IMR-90 (cell line): ENCODE data around the gene CACNB2. TPM values are rescaled to one million over a fixed set of nuclear protein-coding genes. Genes with fewer than 3 reads are reported as not detected.

Source experiments
- ATAC-seq: fragments of 200-7000 bp; cut with Tn5 transposase; 2 replicates; pipeline ENCODE4 v1.9.1; 2020; ENCODE audit warnings: low read depth, mild to moderate bottlenecking, moderate library complexity
- BruUV-seq: library from RNA; stranded (reverse); fragments of 400-500 nt; replicated peaks from 2 replicates; lab custom pipeline; 2021; lab: Mats Ljungman, UMichigan
- CTCF ChIA-PET: fragments of 300-600 bp; formaldehyde crosslinking; extraction: SDS; loops from one replicate; lab custom pipeline; 2021; ENCODE audit warnings: antibody characterized with exemption; lab: Yijun Ruan, JAX
- POLR2A ChIA-PET: fragments of 300-600 bp; sonication (Branson Sonifier 250); formaldehyde crosslinking; loops from one replicate; lab custom pipeline; 2022; ENCODE audit warnings: antibody characterized with exemption; ENCODE audit not compliant: unreplicated experiment; lab: Charles Lee
- DNase-seq: peaks from one replicate; pipeline ENCODE4 v3.0.0; 2013
- H2AFZ ChIP-seq: replicated peaks from 2 replicates; pipeline ENCODE3; 2013; ENCODE audit warnings: low read length, mild to moderate bottlenecking; ENCODE audit not compliant: poor library complexity
- H2AK5ac ChIP-seq: 2 replicates; pipeline ENCODE4 v1.6.1; 2013; ENCODE audit warnings: low read depth, low read length, inconsistent platforms
- H2AK9ac ChIP-seq: replicated peaks from 2 replicates; pipeline ENCODE3; 2013; ENCODE audit warnings: mild to moderate bottlenecking, low read depth, low read length, moderate library complexity; ENCODE audit not compliant: poor library complexity
- H2BK120ac ChIP-seq: 2 replicates; pipeline ENCODE4 v1.6.1; 2013; ENCODE audit warnings: low read depth, low read length, inconsistent platforms
- H2BK15ac ChIP-seq: 3 replicates; pipeline ENCODE4 v1.6.1; 2013; ENCODE audit warnings: low read depth, low read length, inconsistent platforms
- H2BK20ac ChIP-seq: 2 replicates; pipeline ENCODE4 v1.6.1; 2013; ENCODE audit warnings: low read depth, mild to moderate bottlenecking, inconsistent platforms, low read length, moderate library complexity
- H2BK5ac ChIP-seq: 2 replicates; pipeline ENCODE4 v1.6.1; 2013; ENCODE audit warnings: mild to moderate bottlenecking, low read depth, low read length, inconsistent platforms; ENCODE audit not compliant: poor library complexity, severe bottlenecking
- H3K14ac ChIP-seq: replicated peaks from 2 replicates; pipeline ENCODE4 v1.6.1; 2013; ENCODE audit warnings: low read depth, low read length, inconsistent platforms
- H3K18ac ChIP-seq: 2 replicates; pipeline ENCODE4 v1.6.1; 2013; ENCODE audit warnings: low read depth, low read length, control low read depth
- H3K23ac ChIP-seq: 2 replicates; pipeline ENCODE4 v1.6.1; 2013; ENCODE audit warnings: low read depth, low read length, inconsistent platforms
- H3K27ac ChIP-seq: 2 replicates; pipeline ENCODE4 v1.5.1; 2013; ENCODE audit warnings: mild to moderate bottlenecking, control low read depth, low read length; ENCODE audit not compliant: insufficient read depth
- H3K27me3 ChIP-seq: 2 replicates; pipeline ENCODE4 v1.6.1; 2013; ENCODE audit warnings: low read length; ENCODE audit not compliant: control insufficient read depth, insufficient read depth
- H3K36me3 ChIP-seq: 2 replicates; pipeline ENCODE4 v1.6.1; 2013; ENCODE audit warnings: low read length, mixed read lengths; ENCODE audit not compliant: control insufficient read depth, insufficient read depth
- H3K4ac ChIP-seq: 2 replicates; pipeline ENCODE4 v1.6.1; 2013; ENCODE audit warnings: low read depth, low read length, inconsistent platforms
- H3K4me1 ChIP-seq: 2 replicates; pipeline ENCODE4 v1.6.1; 2013; ENCODE audit warnings: low read length, mixed read lengths; ENCODE audit not compliant: control insufficient read depth, insufficient read depth
- H3K4me2 ChIP-seq: 2 replicates; pipeline ENCODE4 v1.6.1; 2013; ENCODE audit warnings: low read depth, mild to moderate bottlenecking, control low read depth, low read length, moderate library complexity
- H3K4me3 ChIP-seq: 2 replicates; pipeline ENCODE4 v1.5.1; 2013; ENCODE audit warnings: low read depth, mild to moderate bottlenecking, control low read depth, low read length, moderate library complexity; ENCODE audit not compliant: insufficient read depth
- H3K56ac ChIP-seq: 2 replicates; pipeline ENCODE4 v1.6.1; 2013; ENCODE audit warnings: low read length, inconsistent platforms; ENCODE audit not compliant: insufficient read depth; ENCODE audit errors: extremely low read depth
- H3K79me1 ChIP-seq, 2 experiments: 2 replicates each; pipeline ENCODE4 v1.6.1; 2013; ENCODE audit warnings: low read length in 2 of 2, inconsistent platforms in 1 of 2, low read depth in 1 of 2
- H3K9ac ChIP-seq: 2 replicates; pipeline ENCODE4 v1.6.1; 2013; ENCODE audit warnings: low read depth, low read length, control low read depth
- H3K9me1 ChIP-seq: 2 replicates; pipeline ENCODE4 v1.6.1; 2013; ENCODE audit warnings: low read length, inconsistent platforms; ENCODE audit not compliant: insufficient read depth
- H3K9me3 ChIP-seq: 2 replicates; pipeline ENCODE4 v1.6.1; 2013; ENCODE audit warnings: low read length; ENCODE audit not compliant: control insufficient read depth, insufficient read depth
- H4K20me1 ChIP-seq: 2 replicates; pipeline ENCODE4 v1.6.1; 2013; ENCODE audit warnings: low read length, inconsistent platforms; ENCODE audit not compliant: insufficient read depth
- H4K5ac ChIP-seq: 2 replicates; pipeline ENCODE4 v1.6.1; 2013; ENCODE audit warnings: mild to moderate bottlenecking, low read depth, low read length, control low read depth
- H4K8ac ChIP-seq, 2 experiments: 2 replicates each; pipeline ENCODE4 v1.6.1; 2013; ENCODE audit warnings: low read depth in 2 of 2, low read length in 2 of 2, control low read depth in 1 of 2, inconsistent platforms in 1 of 2
- H4K91ac ChIP-seq: 2 replicates; pipeline ENCODE4 v1.6.1; 2013; ENCODE audit warnings: low read depth, low read length, inconsistent platforms; ENCODE audit not compliant: insufficient read depth
- CEBPB ChIP-seq: IDR thresholded peaks from 2 replicates; pipeline ENCODE4 v1.6.1; 2012; ENCODE audit warnings: low read depth, low read length, improper control_type of control experiment
- CHD1 ChIP-seq: IDR thresholded peaks from 2 replicates; pipeline ENCODE4 v1.6.1; 2012; ENCODE audit warnings: low read depth, low read length, improper control_type of control experiment
- MAFK ChIP-seq: IDR thresholded peaks from 2 replicates; pipeline ENCODE4 v1.6.1; 2012; ENCODE audit warnings: low read depth, low read length, improper control_type of control experiment
- MAZ ChIP-seq: IDR thresholded peaks from 2 replicates; pipeline ENCODE4 v1.6.1; 2012; ENCODE audit warnings: low read depth, mild to moderate bottlenecking, low read length, improper control_type of control experiment, moderate library complexity, borderline replicate concordance
- POLR2A ChIP-seq: IDR thresholded peaks from 2 replicates; pipeline ENCODE4 v1.6.1; 2012; ENCODE audit warnings: mild to moderate bottlenecking, low read depth, low read length
- RAD21 ChIP-seq: IDR thresholded peaks from 2 replicates; pipeline ENCODE4 v1.6.1; 2012; ENCODE audit warnings: low read length, improper control_type of control experiment
- RCOR1 ChIP-seq: IDR thresholded peaks from 2 replicates; pipeline ENCODE4 v1.6.1; 2012; ENCODE audit warnings: mild to moderate bottlenecking, low read length, improper control_type of control experiment; ENCODE audit not compliant: insufficient replicate concordance
- RFX5 ChIP-seq: IDR thresholded peaks from 2 replicates; pipeline ENCODE4 v1.8.0; 2012; ENCODE audit warnings: low read depth, mild to moderate bottlenecking, low read length, moderate library complexity
- SMC3 ChIP-seq: fragments of 150-350 bp; IDR thresholded peaks from 2 replicates; pipeline ENCODE4 v1.6.1; 2016; ENCODE audit warnings: low read depth, mild to moderate bottlenecking, antibody characterized with exemption, low read length, moderate library complexity
- WGBS, 2 experiments: methylation state at CpG; one replicate each; pipeline versions ENCODE4 v1.1.5 to v1.1.7; 2013; ENCODE audit warnings: missing lambda C conversion rate in 2 of 2; ENCODE audit not compliant: insufficient read length in 1 of 2; ENCODE audit errors: extremely low coverage in 2 of 2; 5-methylcytosine and 5-hydroxymethylcytosine counted together
- dilution Hi-C: fragments of 300-500 bp; cut with HindIII; formaldehyde crosslinking; loops from one replicate; pipeline ENCODE4 v1.14.3; 2018; ENCODE audit warnings: low sequenced_read_pairs; ENCODE audit not compliant: unreplicated experiment
- in situ Hi-C: fragments of 300-500 bp; cut with MboI; formaldehyde crosslinking; loops from 3 replicates; pipeline ENCODE4 v1.14.3; 2019; ENCODE audit warnings: low sequenced_read_pairs, inconsistent platforms, mixed read lengths
- intact Hi-C: fragments of 100-400 bp; cut with micrococcal nuclease; formaldehyde crosslinking; loops from 2 replicates; pipeline ENCODE4 v1.10.0; 2022
- polyA plus RNA-seq, 3 experiments: library from polyadenylated mRNA; depleted of rRNA; stranded (reverse); fragments of >200 nt; gene quantifications; 2 replicates each; pipeline ENCODE4 v1.2.3, GENCODE V29; 2012; ENCODE audit warnings: low replicate concordance in 1 of 3
- total RNA-seq: library from RNA; depleted of rRNA; stranded (reverse); fragments of >200 nt; gene quantifications from 2 replicates; pipeline ENCODE4 v1.2.3, GENCODE V29; 2012
- TF ChIP-seq, protein P1 (sequence below): fragments of 150-350 bp; IDR thresholded peaks from 2 replicates; pipeline ENCODE4 v1.6.1; 2017; ENCODE audit warnings: mild to moderate bottlenecking, antibody characterized with exemption, low read length, low read depth
- TF ChIP-seq, protein P2 (sequence below): fragments of 150-350 bp; IDR thresholded peaks from 2 replicates; pipeline ENCODE4 v1.6.1; 2016; ENCODE audit warnings: low read depth, mild to moderate bottlenecking, low read length, moderate library complexity, borderline replicate concordance
- TF ChIP-seq, protein P3 (sequence below): conservative IDR thresholded peaks from 2 replicates; pipeline ENCODE4 v1.5.1; 2012; ENCODE audit warnings: mild to moderate bottlenecking, low read depth, low read length, improper control_type of control experiment

Gene CACNB2
- total and polyA plus RNA-seq, 2 of the 4 experiments (the other 2 are of a cell fraction) = 0.36 TPM

DNA sequence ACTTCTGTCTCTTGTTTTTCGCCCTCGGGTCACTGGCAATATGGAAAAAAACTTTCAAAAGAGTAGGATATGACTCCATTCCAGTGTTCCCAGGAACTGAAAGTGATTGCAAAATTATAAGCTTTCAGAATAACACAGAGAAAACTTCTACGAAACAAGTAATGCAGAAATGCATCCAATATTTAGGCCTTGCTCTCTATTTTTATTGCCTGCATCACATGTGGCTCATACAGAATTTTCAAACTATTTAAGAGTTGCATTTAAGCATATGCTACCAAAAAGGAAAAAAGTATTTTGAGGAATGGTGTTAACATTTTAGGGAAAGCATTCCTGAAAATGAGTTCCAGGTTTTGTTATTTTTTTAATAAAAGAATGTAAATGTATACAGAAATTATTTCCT, 228.0 kb downstream of the CACNB2 start:
- Histone ChIP-seq H3K4me1 (peaks cover 9% of the 10 kb centered on the region), H3K9ac (no peak overlapping the region; the same call in 1 of the 2 replicates), H3K9me3 (no peaks in the 10 kb centered on the region), H4K8ac (peak overlapping the region in 1 of 2 experiments; percentile 6; a peak in 1 of 4 replicates), H2BK120ac (peak overlapping the region; percentile 48; the same call in 1 of the 2 replicates), H3K18ac (peak overlapping the region; percentile 66; the same call in 1 of the 2 replicates), H3K27ac (peak overlapping the region; percentile 41; the same call in 1 of the 2 replicates), H3K4me3 (no peak overlapping the region), H3K23ac (0 out of 2 replicates have a peak overlapping the region, but pooled peaks have one; percentile 20), H4K91ac (no peak overlapping the region), H3K79me1 (no peaks in the 10 kb centered on the region), H2BK5ac (peak overlapping the region; percentile 89), H3K4ac (no peak overlapping the region), H2BK15ac (no peak overlapping the region), H2AFZ (no peak overlapping the region), H3K36me3 (no peaks in the 10 kb centered on the region), H3K9me1 (no peaks in the 10 kb centered on the region; the same call in 1 of the 2 replicates), H4K5ac (no peak overlapping the region; the same call in 1 of the 2 replicates), H3K27me3 (no peaks in the 10 kb centered on the region), H2AK9ac (no peak overlapping the region), H3K56ac (no peak overlapping the region; the same call in 1 of the 2 replicates), H3K4me2 (peak overlapping the region; percentile 37; the same call in 1 of the 2 replicates), H2BK20ac (peak overlapping the region; percentile 60; the same call in 1 of the 2 replicates), H3K14ac (no peak overlapping the region), H4K20me1 (no peaks in the 10 kb centered on the region), H2AK5ac (no peak overlapping the region)
- POLR2A ChIA-PET = interaction anchor here (0.6 kb wide), 1 partner anchor 290 kb away, joined by 5 read pairs; no protein-coding TSS in a partner anchor
- TF ChIP-seq POLR2A (no peak), MAZ (no peak), MAFK (no peak), RAD21 (no peak), CHD1 (no peak), RCOR1 (no peak), SMC3 (no peak), CEBPB (no peak), RFX5 (no peak)
- TF ChIP-seq, protein P1, sequence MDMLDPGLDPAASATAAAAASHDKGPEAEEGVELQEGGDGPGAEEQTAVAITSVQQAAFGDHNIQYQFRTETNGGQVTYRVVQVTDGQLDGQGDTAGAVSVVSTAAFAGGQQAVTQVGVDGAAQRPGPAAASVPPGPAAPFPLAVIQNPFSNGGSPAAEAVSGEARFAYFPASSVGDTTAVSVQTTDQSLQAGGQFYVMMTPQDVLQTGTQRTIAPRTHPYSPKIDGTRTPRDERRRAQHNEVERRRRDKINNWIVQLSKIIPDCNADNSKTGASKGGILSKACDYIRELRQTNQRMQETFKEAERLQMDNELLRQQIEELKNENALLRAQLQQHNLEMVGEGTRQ = no peak
- TF ChIP-seq, protein P2, sequence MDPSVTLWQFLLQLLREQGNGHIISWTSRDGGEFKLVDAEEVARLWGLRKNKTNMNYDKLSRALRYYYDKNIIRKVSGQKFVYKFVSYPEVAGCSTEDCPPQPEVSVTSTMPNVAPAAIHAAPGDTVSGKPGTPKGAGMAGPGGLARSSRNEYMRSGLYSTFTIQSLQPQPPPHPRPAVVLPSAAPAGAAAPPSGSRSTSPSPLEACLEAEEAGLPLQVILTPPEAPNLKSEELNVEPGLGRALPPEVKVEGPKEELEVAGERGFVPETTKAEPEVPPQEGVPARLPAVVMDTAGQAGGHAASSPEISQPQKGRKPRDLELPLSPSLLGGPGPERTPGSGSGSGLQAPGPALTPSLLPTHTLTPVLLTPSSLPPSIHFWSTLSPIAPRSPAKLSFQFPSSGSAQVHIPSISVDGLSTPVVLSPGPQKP = no peak
- TF ChIP-seq, protein P3, sequence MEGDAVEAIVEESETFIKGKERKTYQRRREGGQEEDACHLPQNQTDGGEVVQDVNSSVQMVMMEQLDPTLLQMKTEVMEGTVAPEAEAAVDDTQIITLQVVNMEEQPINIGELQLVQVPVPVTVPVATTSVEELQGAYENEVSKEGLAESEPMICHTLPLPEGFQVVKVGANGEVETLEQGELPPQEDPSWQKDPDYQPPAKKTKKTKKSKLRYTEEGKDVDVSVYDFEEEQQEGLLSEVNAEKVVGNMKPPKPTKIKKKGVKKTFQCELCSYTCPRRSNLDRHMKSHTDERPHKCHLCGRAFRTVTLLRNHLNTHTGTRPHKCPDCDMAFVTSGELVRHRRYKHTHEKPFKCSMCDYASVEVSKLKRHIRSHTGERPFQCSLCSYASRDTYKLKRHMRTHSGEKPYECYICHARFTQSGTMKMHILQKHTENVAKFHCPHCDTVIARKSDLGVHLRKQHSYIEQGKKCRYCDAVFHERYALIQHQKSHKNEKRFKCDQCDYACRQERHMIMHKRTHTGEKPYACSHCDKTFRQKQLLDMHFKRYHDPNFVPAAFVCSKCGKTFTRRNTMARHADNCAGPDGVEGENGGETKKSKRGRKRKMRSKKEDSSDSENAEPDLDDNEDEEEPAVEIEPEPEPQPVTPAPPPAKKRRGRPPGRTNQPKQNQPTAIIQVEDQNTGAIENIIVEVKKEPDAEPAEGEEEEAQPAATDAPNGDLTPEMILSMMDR = no peak
- intact Hi-C loops (loop anchor here (5.0 kb wide), 1 partner anchor 36 kb away; no protein-coding TSS in a partner anchor), dilution Hi-C loops (no loop called here), in situ Hi-C loops (no loop called here)
- DNase-seq (peak; percentile 19), ATAC-seq (peak; percentile 60)
- no TSS peak for BruUV-seq
- no CpG with 5 or more reads among the region's 3 CpGs for WGBS, 2 experiments
- CTCF ChIA-PET = interaction anchor here (0.7 kb wide), 1 partner anchor 49 kb away, joined by 3 read pairs; no protein-coding TSS in a partner anchor
